Activated T-cell treated with anti-CD3 and anti-CD28 coated beads, Interleukin-2, amount 50 U/mL, for 72 hours (primary cell): ENCODE results near the gene CCNY. TPM values are rescaled to one million over a fixed set of nuclear protein-coding genes. Genes with fewer than 3 reads are reported as not detected.

Source experiments
- ATAC-seq, 2 donors: fragments of 150-1000 bp; cut with Tn5 transposase; replicated peaks in 1 of 2; 2 replicates each; pipeline ENCODE4 v1.10.0; 2021; ENCODE audit warnings: moderate library complexity in 2 of 2, mild to moderate bottlenecking in 1 of 2
- DNase-seq, 2 donors: peaks; one replicate each; pipeline ENCODE4 v3.0.0; 2021 to 2022; ENCODE audit warnings: mixed read lengths in 1 of 2
- H3K27ac Mint-ChIP-seq: one replicate; pipeline ENCODE4 v1.8.0; 2022; ENCODE audit warnings: mild to moderate bottlenecking, moderate library complexity, mixed read lengths
- H3K27me3 Mint-ChIP-seq: one replicate; pipeline ENCODE4 v1.8.0; 2022; ENCODE audit warnings: low read depth, mixed read lengths
- H3K36me3 Mint-ChIP-seq, 2 donors: one replicate each; pipeline ENCODE4 v1.8.0; 2022; ENCODE audit warnings: mixed read lengths in 2 of 2, mild to moderate bottlenecking in 1 of 2; ENCODE audit not compliant: insufficient read depth in 2 of 2
- H3K4me1 Mint-ChIP-seq: one replicate; pipeline ENCODE4 v1.8.0; 2022; ENCODE audit warnings: low read depth, mixed read lengths
- H3K4me3 Mint-ChIP-seq, 2 donors: one replicate each; pipeline ENCODE4 v1.8.0; 2022; ENCODE audit warnings: mild to moderate bottlenecking in 2 of 2, mixed read lengths in 2 of 2, moderate library complexity in 2 of 2
- H3K9me3 Mint-ChIP-seq, 2 donors: one replicate each; pipeline ENCODE4 v1.8.0; 2022; ENCODE audit warnings: mixed read lengths in 2 of 2
- total RNA-seq, 2 donors: library from RNA; stranded (reverse); gene quantifications; one replicate each; pipeline ENCODE4 v1.2.3, GENCODE V29; 2022

The CCNY gene
- total RNA-seq, 2 donors from 2014 or later, result 54.1 to 78.6 TPM

GRCh38 chr10:35367982-35368381 lies 31.7 kb downstream of the CCNY start:
- Mint-ChIP-seq H3K27me3 (no peaks in the 10 kb centered on the region), H3K27ac (no peak overlapping the region), H3K4me1 (peaks cover 56% of the 10 kb centered on the region), H3K36me3 (no peaks in the 10 kb centered on the region), H3K4me3 (no peak overlapping the region), H3K9me3 (no peaks in the 10 kb centered on the region)
- no peak for DNase-seq
- ATAC-seq, result no peak

DNA sequence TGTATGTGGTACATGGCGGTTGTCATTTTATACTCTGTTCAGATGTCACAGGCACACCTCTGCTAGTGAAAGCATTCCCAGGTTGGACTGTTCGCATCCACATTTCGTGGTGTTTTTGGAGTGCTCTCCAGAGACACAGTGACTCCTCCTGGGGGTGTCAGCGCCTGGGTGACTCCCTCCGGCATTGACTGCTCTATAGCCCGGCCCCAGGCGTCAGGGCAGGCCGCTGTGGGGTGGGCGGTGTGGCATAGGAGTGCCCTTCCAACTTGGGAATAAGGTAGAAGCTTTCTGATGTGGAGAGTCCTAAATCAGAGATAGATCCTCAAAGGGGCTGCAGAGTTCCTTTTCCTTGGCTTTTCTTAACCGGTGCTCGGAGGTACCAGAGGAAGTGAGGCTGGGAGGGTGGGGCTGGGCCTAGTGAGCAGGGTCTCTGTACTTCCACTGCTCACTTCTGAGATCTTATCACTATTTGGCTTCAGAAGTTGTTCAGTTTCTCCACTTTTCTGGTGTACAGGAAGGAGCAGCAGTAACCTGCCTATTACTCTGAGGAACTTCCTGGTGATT lies 32.3 kb downstream of the CCNY start:
- no peak overlapping the region for H3K27ac Mint-ChIP-seq
- ATAC-seq, result no peak
- H3K4me1 Mint-ChIP-seq, result peaks cover 60% of the 10 kb centered on the region

GRCh38 chr10:35369049-35369611 lies 32.8 kb downstream of the CCNY start:
- DNase-seq (no peak), ATAC-seq (no peak)
- H3K36me3 Mint-ChIP-seq, result no peaks in the 10 kb centered on the region
- peaks cover 57% of the 10 kb centered on the region for H3K4me1 Mint-ChIP-seq
- no peak overlapping the region for H3K4me3 Mint-ChIP-seq
- no peaks in the 10 kb centered on the region for H3K27me3 Mint-ChIP-seq
- no peaks in the 10 kb centered on the region for H3K9me3 Mint-ChIP-seq
- no peak overlapping the region for H3K27ac Mint-ChIP-seq

More for the DNA sequence above, 32.3 kb downstream of the CCNY start:
- H3K4me3 Mint-ChIP-seq, result no peak overlapping the region
- H3K36me3 Mint-ChIP-seq, result no peaks in the 10 kb centered on the region
- H3K27me3 Mint-ChIP-seq, result no peaks in the 10 kb centered on the region
- no peak for DNase-seq
- H3K9me3 Mint-ChIP-seq, result no peaks in the 10 kb centered on the region

GRCh38 chr10:35371731-35372130 lies 35.4 kb downstream of the CCNY start:
- peaks cover 71% of the 10 kb centered on the region for H3K4me1 Mint-ChIP-seq
- H3K36me3 Mint-ChIP-seq, result peaks cover 0 to 2% of the 10 kb centered on the region in 2 donors
- H3K27me3 Mint-ChIP-seq, result no peaks in the 10 kb centered on the region
- DNase-seq, result no peak
- ATAC-seq, result no peak
- H3K4me3 Mint-ChIP-seq, result no peak overlapping the region
- no peaks in the 10 kb centered on the region for H3K9me3 Mint-ChIP-seq
- H3K27ac Mint-ChIP-seq, result no peak overlapping the region

- Mint-ChIP-seq H3K27ac (no peak overlapping the region), H3K4me1 (peaks cover 77% of the 10 kb centered on the region), H3K36me3 (peaks cover 0 to 2% of the 10 kb centered on the region in 2 donors), H3K9me3 (no peaks in the 10 kb centered on the region), H3K4me3 (no peak overlapping the region), H3K27me3 (no peaks in the 10 kb centered on the region)
- DNase-seq (no peak), ATAC-seq (no peak)
These were observed 36.0 kb downstream of the CCNY start for GRCh38 chr10:35372329-35372728.

DNA sequence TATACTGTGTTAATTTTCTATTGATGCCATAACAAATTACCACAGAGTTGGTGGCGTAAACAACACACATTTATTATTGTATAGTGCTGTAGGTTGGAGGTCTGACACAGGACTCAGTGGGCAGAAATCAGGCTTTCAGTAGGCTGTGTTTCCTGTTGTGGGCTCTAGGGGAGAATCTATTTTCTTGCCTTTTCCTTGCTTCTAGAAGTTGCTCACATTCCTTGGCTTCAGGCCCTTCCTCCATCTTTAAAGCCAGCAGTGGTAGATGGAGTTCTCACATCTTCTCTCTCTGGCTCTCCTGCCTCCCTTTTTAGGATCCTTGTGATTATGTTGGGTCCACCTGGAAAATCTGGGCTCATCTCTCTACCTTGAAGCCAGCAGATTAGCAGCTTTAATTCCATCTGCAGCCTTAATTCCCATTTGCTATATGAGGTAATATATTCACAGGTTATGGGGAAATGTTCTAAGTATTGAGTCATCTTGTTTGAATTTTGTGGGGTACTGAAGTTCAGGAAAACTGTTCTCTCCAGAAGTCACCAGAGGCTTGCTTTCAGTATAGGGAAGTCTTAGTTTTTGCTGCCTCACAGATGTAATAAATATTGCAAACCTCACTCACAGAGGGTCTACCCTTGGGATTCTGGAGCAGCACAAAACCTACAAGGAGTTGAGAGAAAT lies 38.9 kb downstream of the CCNY start:
- H3K4me1 Mint-ChIP-seq, result peaks cover 89% of the 10 kb centered on the region
- no peak for ATAC-seq

GRCh38 chr10:35377050-35377728 lies 40.9 kb downstream of the CCNY start:
- Mint-ChIP-seq H3K36me3 (peaks cover 0 to 2% of the 10 kb centered on the region in 2 donors), H3K9me3 (no peaks in the 10 kb centered on the region), H3K27me3 (no peaks in the 10 kb centered on the region), H3K4me1 (peaks cover 85% of the 10 kb centered on the region), H3K4me3 (peak overlapping the region in 1 of 2 donors; percentile 11), H3K27ac (no peak overlapping the region)
- ATAC-seq, result peak; percentile 52 to 83
- no peak for DNase-seq

More for the DNA sequence above, 38.9 kb downstream of the CCNY start:
- H3K27me3 Mint-ChIP-seq, result no peaks in the 10 kb centered on the region
- peaks cover 0 to 2% of the 10 kb centered on the region in 2 donors for H3K36me3 Mint-ChIP-seq
- H3K27ac Mint-ChIP-seq, result peak overlapping the region; percentile 70
- H3K9me3 Mint-ChIP-seq, result no peaks in the 10 kb centered on the region
- no peak for DNase-seq
- no peak overlapping the region for H3K4me3 Mint-ChIP-seq

DNA sequence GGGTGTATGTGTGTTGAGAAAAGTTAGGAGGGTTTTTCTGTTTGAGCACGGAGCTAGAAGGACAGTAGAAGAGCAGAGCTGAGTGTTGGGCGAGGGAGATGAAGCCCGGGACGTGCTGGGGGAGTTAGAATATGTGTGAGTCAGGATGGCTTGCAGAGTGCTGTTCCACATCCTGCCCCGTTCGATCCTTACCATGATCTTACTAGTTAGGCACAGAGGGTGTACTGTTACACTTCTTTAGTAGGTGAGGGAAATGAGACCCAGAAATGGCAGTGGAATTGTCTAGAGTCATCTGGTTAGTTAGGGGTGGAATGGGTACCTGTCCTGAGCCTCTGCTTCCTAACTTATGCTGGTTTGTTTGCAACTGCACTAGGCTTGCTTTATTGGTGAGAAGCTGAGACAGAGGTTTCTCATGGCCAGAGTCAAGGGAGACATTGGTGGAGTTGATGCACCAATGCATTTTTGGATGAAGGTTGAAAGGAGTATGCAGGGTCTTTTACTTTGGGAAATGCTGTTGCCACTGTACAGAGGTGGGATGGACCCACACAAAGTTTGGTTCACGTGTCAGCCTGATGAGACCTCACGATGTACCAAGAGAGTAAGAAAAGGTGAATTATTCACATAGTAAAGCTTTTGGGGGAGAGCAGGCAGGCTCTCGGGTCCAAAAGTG lies 42.4 kb downstream of the CCNY start:
- peak overlapping the region; percentile 45 for H3K27ac Mint-ChIP-seq
- H3K36me3 Mint-ChIP-seq, result peaks cover 0 to 2% of the 10 kb centered on the region in 2 donors
- peak overlapping the region; percentile 46 to 53 for H3K4me3 Mint-ChIP-seq
- H3K4me1 Mint-ChIP-seq, result peaks cover 74% of the 10 kb centered on the region
- no peaks in the 10 kb centered on the region for H3K27me3 Mint-ChIP-seq
- peak; percentile 71 to 87 for ATAC-seq
- peak; percentile 12 to 36 for DNase-seq
- H3K9me3 Mint-ChIP-seq, result no peaks in the 10 kb centered on the region

DNA sequence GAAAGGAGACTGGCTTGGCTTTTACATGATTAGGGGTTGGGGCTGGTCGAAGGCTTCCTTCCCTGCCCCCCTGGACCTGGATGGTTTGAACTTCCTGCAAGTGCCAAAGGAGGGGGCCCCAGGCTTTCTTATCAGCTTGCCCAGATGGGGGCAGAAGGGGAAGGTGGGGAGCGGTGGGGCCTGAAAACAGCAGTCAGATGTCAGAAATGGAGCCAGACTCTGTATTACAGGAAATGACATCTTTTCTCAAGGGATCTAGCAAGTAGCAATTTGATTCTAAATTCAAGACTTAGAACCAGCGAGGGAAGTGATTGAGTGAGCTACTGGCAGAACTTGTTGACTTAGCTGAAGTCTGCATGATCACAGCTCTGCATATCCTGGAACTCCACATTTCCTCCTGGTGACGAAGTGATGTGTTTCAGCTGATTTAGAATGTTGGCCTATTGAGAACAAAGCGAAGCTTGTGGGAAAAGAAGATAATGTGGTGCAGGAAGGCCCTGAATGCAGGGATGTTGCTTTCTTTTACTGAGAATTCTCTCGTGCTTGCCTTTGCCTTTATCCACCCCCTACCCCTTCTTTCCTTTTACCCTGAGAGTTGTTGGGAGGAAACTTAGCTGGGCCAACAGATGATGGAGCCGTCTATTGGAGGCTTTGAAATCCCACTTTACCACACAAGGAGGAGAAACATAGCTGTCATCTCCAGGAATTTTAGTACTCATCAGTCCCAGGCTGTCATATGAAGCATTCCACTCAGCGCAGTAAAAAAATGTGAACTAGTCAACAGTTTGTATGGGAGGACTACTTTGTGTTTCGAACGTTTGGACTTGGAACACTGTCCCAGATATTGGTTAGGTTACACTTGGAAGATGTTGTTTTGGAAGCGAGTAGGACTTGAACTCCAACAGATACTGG lies 43.2 kb downstream of the CCNY start:
- ATAC-seq (peak; percentile 30 to 35), DNase-seq (peak; percentile 18 to 25)
- peak overlapping the region; percentile 45 for H3K27ac Mint-ChIP-seq
- H3K36me3 Mint-ChIP-seq, result peaks cover 0 to 2% of the 10 kb centered on the region in 2 donors
- H3K4me1 Mint-ChIP-seq, result peaks cover 71% of the 10 kb centered on the region
- no peaks in the 10 kb centered on the region for H3K9me3 Mint-ChIP-seq
- H3K4me3 Mint-ChIP-seq, result peak overlapping the region; percentile 46 to 53
- H3K27me3 Mint-ChIP-seq, result no peaks in the 10 kb centered on the region

DNA sequence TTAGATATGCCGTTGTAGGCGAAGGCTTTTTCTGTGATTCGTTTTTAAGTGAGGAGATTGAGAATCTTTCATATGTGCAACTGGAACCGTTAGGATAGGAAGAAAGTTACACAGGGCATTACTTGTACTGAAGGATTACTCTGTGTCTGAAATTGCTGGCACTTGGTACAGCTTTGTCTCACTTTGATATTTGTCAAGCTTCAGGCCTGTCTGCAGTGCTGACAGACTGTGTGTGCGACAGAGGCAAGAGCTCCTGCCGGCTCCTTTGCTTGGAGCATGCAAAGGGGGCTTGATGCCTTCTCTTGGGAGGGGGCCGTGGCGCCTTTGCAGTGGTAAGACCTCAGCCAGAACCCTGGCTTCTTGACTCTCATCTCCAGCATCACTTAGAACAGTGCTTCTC lies 45.8 kb downstream of the CCNY start:
- Mint-ChIP-seq H3K36me3 (peaks cover 0 to 2% of the 10 kb centered on the region in 2 donors), H3K4me1 (peaks cover 69% of the 10 kb centered on the region), H3K9me3 (peaks cover 0 to 1% of the 10 kb centered on the region in 2 donors), H3K4me3 (no peak overlapping the region), H3K27ac (no peak overlapping the region), H3K27me3 (no peaks in the 10 kb centered on the region)
- no peak for DNase-seq
- no peak for ATAC-seq

DNA sequence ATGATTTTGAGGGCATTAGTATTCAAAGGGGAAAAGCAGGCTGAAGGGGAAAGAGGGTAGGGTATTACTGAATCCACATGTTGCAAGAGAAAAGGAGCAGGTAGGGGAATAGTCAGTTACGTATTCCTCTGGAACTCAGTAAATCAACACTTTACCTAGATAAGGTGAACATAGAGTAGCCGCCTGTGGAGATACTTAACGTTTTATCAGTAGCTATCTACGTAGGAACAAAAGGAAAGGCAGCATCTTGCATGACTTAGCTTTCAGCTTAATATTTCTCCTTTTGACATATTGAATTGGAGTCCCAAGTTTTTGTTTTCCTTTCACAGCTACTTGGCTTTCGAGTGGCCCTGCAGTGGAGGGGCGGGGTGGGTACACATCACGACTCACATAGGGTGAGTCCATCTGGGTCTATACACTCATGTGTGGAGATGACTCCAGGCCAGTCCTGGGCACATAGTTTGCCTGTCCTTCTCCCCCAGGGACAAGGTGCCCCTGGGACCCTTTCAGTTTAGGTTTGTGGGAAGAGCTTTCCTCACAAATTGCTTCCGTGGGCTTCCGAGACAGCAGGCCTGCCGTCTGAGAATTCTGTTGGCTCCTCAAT lies 48.1 kb downstream of the CCNY start:
- Mint-ChIP-seq H3K36me3 (peaks cover 0 to 5% of the 10 kb centered on the region in 2 donors), H3K27ac (no peak overlapping the region), H3K27me3 (no peaks in the 10 kb centered on the region), H3K9me3 (peaks cover 1% of the 10 kb centered on the region in 2 donors), H3K4me3 (no peak overlapping the region), H3K4me1 (peaks cover 57% of the 10 kb centered on the region)
- DNase-seq (no peak), ATAC-seq (no peak)
